Right ventricle myocardium superior (tissue), 1 donor: ENCODE data around the gene MXRA5. TPM values are rescaled to one million over a fixed set of nuclear protein-coding genes. Genes with fewer than 3 reads are reported as not detected.
"Not testable (repeated sequence)": the region's sequence is repeated elsewhere in the genome, so short reads cannot be mapped to it uniquely, and the experiment has no call there.

Experiments
- ATAC-seq: fragments of 200-7000 bp; cut with Tn5 transposase; one replicate; pipeline ENCODE4 v1.9.1; 2020; ENCODE audit warnings: mild to moderate bottlenecking; ENCODE audit not compliant: poor library complexity
- DNase-seq: peaks from one replicate; pipeline ENCODE4 v3.0.0-alpha.2; 2020
- intact Hi-C: fragments of 100-400 bp; cut with DNase I; formaldehyde crosslinking; loops from one replicate; pipeline ENCODE4 v1.11.2; 2022
- long read RNA-seq: library from polyadenylated mRNA; unstranded; transcript quantifications from one replicate; pipeline ENCODE4 v2.0.0, GENCODE V29; 2021
- total RNA-seq: library from RNA; stranded (reverse); fragmentation: NEBNext Ultra II Directional; extraction: Animal tissue kit (Norgen Biotek cat#: 25700); gene quantifications from one replicate; pipeline ENCODE4 v1.2.1, GENCODE V29; 2021
- donor health status: DM: no; HTN: yes; CAD: no; lungs with severe emphysema.

The MXRA5 gene
- total RNA-seq: 1.3 TPM
- long read RNA-seq, partial matches to known transcripts: 0 of 1 reads
- long read RNA-seq, other reads (novel, unspliced or antisense): 1 of 1 reads

DNA sequence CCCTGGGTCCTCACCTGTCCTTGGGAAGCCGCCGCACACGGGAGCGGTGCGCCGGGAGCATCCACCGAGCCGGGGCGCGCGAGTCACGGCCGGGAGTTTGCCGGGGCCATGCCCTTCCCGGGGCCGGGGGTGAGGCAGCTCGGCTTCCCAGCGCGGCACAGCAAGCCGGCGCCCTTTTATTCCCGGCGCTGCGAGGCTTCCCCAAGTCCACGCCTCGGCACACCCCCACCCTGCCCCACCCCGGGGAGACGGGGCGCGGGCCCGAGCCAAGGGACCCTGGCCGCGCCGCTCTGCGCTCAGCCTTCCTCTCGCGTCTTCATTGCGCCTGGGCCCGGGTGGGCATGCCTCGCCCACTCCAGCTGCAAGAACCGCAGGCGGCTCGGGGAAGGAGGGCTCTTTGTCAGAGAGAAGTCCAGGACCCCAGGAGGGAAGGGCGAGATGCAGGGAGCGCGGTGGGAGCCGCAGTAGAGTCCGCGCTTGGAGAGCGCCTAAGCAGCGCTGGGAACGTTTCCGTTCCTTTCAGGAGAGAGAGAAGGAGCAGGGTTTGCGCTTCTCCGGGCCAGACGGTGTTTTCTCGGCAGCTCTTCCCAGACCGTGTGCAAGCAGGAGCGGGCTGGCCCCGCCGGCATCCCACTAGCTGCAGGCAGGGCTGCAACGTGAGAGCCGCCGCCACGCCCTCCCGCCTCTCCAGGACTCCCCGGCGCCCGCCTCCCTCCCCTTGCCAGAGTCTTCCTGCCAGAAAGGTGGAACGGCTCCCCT is at the start of gene MXRA5:
TSS of gene MXRA5 (minus strand) at position 152 of the 759 bp plus-strand sequence. CDS start 2,819 bp downstream, outside the sequence.
- peak; percentile 38 for DNase-seq
- intact Hi-C loops: no loop called here
- peak; percentile 42 for ATAC-seq

- intact Hi-C loops: no loop called here
- DNase-seq (no peak), ATAC-seq (no peak)
These were observed 47.2 kb upstream of the MXRA5 start for GRCh38 chrX:3393581-3394111.

GRCh38 chrX:3393178-3393577 is 46.7 kb upstream of the MXRA5 start:
- intact Hi-C loops: no loop called here
- no peak for DNase-seq
- ATAC-seq: no peak

DNA sequence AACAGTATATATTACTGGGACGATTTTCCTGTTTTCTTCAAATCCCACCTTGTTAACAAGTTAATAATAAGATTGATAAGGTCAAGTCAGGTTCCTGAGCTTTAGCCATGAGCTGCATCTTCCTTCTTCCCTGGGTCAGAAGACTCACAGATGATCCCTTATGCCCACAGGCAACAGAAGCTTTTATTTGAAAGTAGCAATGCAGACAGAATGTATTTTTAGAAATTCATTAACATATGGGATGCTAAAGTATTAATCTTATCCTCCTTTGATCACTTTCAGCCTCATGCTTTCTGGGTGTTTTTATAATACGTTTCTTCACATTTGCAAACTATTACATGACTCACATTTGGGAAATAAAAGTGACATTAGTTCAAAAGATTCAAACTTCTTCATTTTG is 42.0 kb upstream of the MXRA5 start:
- intact Hi-C loops: no loop called here
- DNase-seq (no peak), ATAC-seq (no peak)

DNA sequence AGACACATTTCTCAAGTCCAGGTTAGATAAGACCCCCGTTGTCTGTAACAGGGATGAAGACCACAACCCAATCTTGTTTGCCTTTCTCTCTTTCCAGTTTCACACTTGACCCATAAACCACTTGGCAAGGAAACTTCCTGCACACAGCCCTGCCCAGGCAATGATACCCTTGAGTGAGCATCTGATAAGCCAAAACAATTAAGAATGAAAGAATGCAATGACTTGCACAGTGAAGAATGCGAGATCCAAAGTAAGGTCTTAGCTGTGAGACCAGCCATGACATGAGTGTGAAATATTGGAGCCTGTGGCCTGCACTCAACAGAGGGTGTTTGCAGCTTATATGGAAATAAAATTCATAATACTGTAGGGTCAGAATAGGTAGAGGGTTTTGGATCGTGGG is 37.9 kb upstream of the MXRA5 start:
- ATAC-seq (no peak), DNase-seq (no peak)
- intact Hi-C loops: no loop called here

GRCh38 chrX:3380603-3381002 is 34.2 kb upstream of the MXRA5 start:
- DNase-seq (no peak), ATAC-seq (no peak)
- intact Hi-C loops: no loop called here

DNA sequence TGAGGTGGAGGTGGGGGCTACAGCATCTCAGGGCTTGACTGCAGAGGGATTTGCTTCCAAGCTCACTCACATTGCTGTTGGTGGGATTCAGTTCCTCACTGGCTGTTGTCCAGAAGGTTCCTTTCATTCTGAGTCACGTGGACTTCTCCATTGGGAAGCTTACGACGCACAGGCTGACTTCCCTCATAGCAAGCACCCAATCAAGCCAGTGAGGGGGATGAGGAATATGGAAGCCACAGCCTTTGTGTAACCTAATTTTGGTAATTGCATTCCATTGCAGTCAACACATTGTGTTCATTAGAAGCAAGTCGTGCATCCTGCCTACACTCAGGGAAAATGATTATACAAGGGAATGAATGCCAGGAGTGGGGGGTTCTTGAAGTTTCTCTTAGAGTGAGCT is 32.7 kb upstream of the MXRA5 start:
- intact Hi-C loops: no loop called here
- DNase-seq: no peak
- ATAC-seq: no peak

DNA sequence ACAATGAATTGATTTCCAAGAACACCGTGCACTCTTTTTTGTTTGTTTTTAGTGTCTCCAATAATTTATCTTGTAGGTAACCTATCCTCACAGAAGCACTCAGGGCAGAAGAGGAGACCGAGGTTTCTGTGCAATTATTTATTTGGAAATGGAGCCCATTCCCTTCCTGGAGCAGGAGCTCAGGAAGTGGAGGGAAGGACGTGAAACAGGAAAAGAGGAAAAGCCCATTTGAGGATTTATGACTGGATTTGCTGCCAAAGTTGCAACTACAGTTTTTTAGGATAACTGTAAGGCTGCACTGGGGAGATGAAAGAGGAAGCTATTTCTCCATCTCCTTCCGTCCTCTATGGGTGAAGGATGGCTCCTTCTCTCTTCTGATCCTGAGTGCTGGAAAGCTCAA is 31.7 kb upstream of the MXRA5 start:
- intact Hi-C loops: no loop called here
- DNase-seq (no peak), ATAC-seq (no peak)

- no peak for DNase-seq
- no peak for ATAC-seq
- intact Hi-C loops: no loop called here
These were observed 31.1 kb upstream of the MXRA5 start for GRCh38 chrX:3377560-3377959.

DNA sequence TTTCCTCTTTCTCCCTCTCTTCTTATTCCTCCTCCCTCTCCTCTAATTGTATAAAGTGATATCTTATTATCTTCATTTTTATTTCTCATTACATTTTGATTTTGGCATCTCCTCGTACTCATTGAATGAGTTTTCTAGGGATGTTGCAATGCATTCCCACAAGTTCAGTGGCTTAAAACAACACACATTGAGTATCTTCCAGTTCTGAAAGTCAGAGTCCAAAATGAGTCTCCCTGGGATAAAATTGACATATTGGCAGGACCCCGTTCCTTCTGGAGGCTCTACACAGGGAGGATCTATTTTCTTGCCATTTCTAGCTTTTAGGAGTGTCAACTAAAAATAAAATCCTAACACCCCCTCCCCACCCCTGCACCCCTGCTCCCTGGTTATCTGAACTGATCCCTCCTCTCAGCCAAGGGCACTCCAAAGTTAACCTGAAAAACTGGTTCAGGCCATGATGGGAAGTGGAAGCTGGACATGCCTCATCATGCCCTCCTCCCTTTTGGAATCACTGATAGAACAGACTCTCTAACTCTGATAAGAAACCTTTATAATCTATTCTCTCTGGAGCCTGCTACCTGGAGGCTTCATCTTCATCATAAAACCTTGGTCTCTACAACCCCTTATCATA is 29.5 kb upstream of the MXRA5 start:
- intact Hi-C loops, ATAC-seq, DNase-seq: not testable (repeated sequence)

- DNase-seq (no peak), ATAC-seq (no peak)
- intact Hi-C loops: no loop called here
These were observed 27.8 kb upstream of the MXRA5 start for GRCh38 chrX:3374108-3374800.

DNA sequence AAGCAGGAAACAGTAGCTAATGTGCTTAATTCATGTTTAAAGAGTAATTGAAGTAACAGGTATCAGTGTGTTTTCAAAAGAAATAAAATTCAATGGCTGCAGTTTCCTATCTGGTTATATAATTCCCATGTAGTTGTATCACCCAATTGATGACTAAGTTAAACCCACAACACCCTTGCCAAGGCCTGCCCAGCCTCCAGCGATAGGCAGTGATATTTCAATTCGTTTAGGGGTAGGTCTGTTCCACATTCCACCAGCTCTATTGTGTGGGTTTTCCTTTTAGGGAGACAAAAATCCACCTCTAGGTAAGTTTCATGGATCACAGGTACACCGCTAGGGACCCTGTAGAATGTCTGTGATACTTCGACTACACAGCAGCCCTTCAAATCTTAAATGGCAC is 24.7 kb upstream of the MXRA5 start:
- ATAC-seq: no peak

GRCh38 chrX:3370656-3371055 is 24.2 kb upstream of the MXRA5 start:
- ATAC-seq (no peak), DNase-seq (no peak)
- intact Hi-C loops: no loop called here

More for the DNA sequence above, 24.7 kb upstream of the MXRA5 start:
- intact Hi-C loops: no loop called here
- no peak for DNase-seq

- no peak for ATAC-seq
- no peak for DNase-seq
- intact Hi-C loops: no loop called here
These were observed 16.5 kb upstream of the MXRA5 start for GRCh38 chrX:3362956-3363355.

GRCh38 chrX:3360881-3361280 is 14.4 kb upstream of the MXRA5 start:
- no peak for DNase-seq
- intact Hi-C loops: no loop called here
- no peak for ATAC-seq

DNA sequence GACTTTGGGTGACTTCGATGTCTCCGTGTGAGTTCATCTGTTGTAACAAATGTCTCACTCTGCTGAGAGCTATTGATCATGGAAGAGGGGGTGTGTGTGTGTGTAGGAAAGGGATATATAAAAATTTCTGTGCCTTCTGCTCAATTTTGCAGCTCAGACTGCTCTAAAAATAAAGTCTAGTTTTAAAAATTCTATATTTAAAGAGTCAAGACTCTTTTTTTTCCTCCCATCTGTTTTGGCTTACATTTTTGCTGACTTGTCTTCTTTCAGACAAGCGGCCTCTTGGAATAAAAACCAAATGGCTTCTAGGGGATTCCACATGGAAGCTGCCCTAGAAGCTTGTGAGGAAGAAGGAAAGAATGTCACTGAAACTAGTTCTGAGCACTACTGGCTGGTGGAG is 6.3 kb upstream of the MXRA5 start:
- ATAC-seq, DNase-seq, intact Hi-C loops: not testable (repeated sequence)

DNA sequence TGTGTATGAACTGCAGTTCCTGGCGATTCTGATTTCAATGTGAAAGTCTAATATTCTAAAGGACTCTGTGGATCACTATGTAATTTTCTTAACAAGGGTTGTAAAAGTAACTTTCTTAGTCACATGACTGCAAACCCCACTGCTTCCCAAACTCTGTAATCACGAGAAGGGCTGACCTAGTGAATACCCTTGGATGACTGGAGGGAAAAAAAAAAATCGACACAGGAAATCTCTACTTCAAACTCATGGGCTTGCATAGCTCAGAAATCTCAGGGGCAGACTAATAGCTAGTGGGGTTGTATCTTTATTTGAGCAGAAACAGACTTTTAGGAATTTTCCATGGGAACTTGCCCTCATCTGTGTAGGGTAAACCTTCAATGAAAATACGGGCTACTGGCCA is 4.8 kb upstream of the MXRA5 start:
- ATAC-seq (no peak), DNase-seq (no peak)
- intact Hi-C loops: no loop called here

DNA sequence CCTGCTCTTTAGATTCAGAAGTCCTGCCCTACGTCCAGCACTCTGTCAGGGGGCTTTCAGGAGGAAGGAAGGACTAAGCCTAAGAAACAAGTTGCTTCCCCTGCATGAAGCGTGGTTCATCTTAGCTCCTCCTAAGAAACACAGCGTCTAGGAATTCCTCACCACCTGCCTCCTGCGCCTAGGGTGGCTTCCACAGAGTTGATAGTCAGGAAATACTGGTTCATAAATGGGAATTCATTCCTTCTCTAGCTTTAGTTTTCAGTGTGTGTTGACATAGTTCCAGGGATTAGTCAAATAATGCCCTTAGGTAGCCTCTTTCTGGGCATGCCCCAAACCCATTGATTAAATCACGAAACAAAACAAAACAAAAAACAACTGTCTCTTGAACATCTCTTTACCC is 1.7 kb upstream of the MXRA5 start:
- ATAC-seq: no peak
- intact Hi-C loops: no loop called here
- DNase-seq: no peak
